HG03558 (cell line): ENCODE data around the gene ASB11.

Experiments used
- ATAC-seq: cut with Tn5 transposase; IDR thresholded peaks from one replicate; pipeline ENCODE4 v1.9.1; 2021; ENCODE audit warnings: moderate number of reproducible peaks; ENCODE audit not compliant: unreplicated experiment; ENCODE audit errors: extremely low read depth

The ASB11 gene

DNA sequence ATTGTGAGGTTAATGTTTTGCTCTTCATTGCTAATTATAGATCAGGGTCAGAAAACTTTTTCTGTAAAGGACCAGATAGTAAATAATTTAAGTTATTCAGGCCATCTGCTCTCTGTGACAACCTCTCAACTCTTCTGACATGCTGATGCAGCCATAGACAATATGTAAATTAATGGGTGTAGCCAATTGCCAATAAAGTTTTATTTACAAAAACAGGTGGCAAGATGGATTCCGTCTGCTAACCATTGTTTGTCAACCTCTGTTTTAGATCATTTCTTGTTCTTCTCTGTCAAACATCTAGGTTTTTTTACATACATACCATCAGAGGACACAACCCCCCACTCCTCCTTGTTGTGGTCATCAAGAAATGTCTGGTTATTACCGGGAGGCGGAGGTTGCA is 79.3 kb downstream of the ASB11 start:
- ATAC-seq = no peak

DNA sequence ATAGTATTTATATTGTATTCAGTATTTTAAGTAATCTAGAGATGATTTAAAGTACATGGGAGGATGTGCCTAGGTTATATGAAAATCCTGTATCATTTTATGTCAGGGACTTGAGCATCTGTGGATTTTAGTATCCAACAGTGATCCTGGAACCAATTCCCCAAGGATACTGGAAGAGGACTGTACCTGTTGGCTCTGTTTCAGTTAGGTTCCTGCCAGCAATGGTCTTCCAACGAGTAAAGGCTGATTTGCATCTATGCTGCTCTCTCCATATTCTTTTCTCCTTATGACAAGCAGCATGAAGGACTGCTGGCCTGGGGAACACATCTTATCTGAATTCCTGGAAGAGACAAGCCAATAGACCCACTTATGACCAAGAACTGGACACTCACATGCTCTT is 80.4 kb downstream of the ASB11 start:
- no peak for ATAC-seq

DNA sequence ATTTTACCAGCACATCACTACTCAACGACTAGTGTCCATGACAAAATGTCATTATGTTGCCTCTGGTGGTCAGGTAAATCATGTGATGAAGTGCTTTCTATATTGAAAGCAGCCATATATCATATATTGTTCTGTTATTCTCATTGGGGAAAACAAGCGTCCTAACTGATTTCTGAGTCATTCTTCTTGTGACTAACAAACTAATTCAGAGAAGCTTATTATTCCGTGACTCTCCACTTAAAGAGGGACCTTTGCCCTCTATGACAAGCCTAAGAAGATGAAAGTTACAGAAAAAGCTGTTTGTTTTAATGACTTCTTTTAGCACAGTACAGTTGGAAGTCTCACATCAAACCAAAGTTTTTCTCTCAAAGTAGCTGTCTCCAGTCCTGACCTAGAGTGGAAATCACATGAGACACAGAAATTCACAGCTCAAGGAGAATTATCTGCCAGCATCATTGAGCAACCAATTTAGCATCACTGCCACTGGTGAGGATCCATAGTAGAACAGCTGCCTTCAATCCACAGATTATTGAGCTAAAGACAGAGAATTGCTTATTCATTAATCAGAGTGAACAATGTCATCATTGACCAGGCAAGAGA is 81.9 kb downstream of the ASB11 start:
- no peak for ATAC-seq
